GM18511 (cell line): ENCODE measurements around the gene SLC25A34.

Experiments used
- ATAC-seq: cut with Tn5 transposase; IDR thresholded peaks from one replicate; pipeline ENCODE4 v1.9.1; 2021; ENCODE audit warnings: mild to moderate bottlenecking, moderate library complexity; ENCODE audit not compliant: unreplicated experiment

The SLC25A34 gene

DNA sequence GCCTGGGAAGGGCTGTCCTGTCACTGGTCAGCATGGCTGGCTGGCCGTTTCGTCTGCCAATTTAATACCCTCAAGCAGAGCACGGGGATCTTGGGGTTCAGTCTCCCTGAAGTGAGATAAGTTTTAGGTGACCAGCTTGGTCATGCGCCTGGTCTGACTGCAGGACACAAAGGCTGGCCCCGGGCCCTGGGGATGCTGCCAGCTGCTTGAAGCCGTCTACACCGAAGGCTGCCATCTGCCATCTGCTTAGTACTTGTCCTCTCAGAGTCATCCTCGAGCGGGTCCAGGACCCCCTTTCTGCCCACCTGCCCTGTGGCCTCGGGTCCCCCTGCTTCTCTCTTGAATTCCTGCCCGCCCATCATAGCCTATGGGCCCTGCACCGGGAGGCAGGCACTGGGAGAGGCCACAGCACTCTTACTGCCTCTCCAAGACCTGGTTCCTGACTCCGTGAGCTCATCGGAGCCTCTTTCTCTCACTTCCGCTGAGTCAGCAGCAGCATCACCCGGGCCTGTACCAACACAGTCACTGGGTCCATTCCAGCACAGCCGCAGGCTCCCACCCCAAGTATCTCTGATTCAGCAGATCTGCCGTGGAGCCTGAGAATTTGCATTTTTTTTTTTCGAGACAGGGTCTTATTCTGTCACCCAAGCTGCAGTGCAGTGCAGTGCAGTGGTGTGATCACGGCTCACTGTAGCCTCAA, 29.6 kb downstream of the SLC25A34 start:
- no peak for ATAC-seq

DNA sequence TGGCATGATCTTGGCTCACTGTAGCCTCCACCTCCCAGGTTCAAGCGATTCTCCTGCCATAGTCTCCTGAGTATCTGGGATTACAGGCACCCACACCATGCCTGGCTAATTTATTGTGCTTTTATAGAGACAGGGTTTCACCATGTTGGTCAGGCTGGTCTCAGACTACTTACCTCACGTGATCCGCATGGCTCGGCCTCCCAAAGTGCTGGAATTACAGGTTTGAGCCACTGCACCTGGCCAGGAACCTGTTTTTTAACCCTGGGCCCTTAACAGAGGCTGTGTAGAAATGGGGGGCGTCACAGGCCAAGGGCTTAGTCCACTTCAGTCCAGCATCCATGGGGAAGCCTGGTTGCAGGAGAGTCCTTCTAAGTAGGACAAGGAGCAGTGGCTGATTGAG, 31.9 kb downstream of the SLC25A34 start:
- ATAC-seq = no peak

DNA sequence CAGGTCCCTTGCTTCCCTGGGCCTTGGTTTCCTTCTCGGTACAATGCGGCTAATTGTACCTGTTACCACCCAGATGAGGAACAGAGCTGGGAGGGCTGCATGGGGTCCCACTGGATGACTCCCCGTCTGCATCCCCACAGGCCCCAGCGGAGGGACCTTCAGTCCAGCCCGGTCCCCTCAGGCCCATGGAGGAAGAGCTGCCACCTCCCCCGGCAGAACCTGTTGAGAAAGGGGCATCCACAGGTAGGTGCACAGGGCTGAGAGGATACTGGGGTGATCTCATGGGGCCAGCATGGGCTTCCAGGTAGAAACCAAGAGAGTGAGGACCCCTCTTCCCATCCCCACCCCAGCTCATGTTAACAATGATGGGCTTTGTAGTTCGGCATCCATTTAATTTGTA, 32.3 kb downstream of the SLC25A34 start:
- ATAC-seq = no peak

DNA sequence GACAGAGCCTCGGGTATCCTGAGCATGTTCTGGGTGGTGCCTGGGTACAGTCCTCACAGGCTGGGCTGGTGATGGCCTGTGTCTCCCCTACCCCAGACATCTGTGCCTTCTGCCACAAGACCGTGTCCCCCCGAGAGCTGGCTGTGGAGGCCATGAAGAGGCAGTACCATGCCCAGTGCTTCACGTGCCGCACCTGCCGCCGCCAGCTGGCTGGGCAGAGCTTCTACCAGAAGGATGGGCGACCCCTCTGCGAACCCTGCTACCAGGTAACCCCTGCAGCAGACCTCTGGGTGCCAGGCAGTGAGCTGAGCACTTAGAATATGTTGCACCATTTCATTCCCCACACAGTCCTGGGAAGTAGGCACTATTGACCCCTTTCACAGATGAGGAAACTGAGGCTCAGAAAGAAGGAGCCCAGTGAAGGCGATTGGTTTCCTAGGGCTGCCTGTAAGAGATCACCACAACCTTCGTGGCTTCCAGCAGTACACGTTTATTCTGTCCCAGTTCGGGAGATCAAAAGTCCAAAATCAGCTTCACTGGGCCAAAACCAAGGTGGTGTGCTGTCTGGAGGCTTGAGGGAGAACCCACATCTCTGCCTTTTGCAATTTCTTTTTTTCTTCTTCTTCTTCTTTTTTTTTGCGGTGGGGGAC, 34.4 kb downstream of the SLC25A34 start:
- ATAC-seq = no peak

DNA sequence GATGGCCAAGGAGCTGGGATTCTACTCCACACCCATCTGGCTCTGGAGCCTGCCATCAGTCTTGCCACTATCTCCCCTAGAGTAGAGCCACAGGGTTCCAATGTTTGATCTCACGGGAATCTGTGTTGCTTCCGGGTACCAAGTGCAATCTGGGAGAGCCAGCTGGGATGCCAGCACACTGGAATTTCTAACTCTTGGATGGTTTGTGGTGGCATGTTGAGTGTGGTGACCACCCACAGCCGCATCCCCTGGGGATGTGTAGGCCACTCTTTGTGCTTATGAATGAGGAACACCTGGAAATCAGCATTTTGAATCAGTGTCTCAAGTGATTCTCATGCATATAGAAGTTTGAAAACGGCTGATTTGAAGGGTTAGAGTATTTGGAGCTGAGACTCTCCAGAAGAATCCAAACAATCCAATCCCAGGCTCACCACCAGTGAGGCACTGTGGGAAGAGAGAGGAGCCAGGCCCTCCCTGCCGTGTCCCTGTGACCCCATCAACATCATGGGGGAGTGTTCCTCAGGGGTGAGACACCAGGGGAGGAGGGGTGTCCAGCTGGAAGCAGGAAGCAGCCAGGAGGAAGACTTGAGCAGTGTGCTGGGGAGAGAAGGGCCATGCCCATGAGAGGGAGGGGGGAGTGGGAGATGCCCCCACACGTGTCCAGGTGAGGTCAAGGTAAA, 35.9 kb downstream of the SLC25A34 start:
- ATAC-seq = no peak

DNA sequence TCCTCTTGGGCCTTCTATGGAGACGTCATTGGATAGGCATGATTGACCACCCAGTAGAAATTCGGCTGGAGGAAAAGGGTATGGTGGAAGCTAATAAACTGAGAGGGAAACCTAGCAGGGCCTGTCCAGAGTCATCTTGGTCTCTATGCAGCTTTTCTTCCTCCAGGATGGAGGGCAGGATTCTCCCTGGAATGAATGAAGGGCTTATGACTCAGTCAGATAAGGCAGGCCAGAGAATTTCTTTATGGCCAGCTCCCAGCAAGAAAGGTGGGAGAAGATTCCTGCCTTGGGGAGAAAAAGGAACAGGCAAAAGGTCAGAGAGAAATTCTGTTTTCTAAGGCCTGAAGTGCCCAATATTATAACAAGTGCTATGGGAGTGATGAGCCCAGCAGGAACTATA, 39.6 kb downstream of the SLC25A34 start:
- no peak for ATAC-seq

DNA sequence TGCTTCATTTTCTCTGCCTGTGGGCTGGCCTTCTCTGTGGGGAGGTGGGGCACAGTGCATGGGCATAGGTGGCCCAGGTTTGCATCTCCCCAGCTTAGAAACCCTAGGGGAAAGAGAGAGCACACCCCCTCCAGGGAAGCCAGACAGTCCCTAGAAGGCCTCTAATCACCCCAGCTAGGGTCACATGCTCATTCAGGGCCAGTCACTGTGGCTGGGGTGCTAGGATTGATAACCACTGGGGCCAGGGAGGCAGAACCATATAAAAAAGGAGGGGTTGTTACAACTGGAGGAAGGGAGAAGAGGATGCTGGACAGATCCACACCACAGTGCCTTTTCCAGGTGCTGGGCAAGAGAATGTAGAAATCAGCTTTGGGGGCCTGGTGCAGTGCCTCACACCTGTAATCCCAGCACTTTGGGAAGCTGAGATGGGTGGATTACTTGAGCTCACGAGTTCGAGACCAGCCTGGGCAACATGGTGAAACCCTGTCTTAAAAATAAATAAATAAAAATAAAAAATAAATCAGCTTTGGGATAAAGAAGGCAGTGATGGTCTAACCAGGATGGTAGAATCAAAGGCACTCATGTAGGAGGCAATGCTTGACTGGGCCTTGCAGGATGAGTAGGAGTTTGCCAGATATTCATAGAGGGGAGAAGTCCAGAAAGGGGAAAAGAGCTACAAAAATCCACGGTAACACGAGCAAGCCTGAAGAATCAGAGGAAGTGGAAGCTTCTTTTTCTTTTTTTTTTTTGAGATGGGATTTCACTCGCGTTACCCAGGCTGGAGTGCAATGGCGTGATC, 42.0 kb downstream of the SLC25A34 start:
- ATAC-seq = no peak

DNA sequence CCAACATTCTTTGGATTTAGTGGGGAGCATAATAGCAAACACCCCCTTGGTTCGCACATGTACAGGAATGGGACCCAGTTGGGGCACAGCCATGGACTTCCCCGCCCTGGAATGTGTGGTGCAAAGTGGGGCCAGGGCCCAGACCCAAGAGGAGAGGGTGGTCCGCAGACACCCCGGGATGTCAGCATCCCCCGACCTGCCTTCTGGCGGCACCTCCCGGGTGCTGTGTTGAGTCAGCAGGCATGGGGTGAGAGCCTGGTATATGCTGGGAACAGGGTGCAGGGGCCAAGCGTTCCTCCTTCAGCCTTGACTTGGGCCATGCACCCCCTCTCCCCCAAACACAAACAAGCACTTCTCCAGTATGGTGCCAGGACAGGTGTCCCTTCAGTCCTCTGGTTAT, 49.6 kb downstream of the SLC25A34 start:
- ATAC-seq = no peak

DNA sequence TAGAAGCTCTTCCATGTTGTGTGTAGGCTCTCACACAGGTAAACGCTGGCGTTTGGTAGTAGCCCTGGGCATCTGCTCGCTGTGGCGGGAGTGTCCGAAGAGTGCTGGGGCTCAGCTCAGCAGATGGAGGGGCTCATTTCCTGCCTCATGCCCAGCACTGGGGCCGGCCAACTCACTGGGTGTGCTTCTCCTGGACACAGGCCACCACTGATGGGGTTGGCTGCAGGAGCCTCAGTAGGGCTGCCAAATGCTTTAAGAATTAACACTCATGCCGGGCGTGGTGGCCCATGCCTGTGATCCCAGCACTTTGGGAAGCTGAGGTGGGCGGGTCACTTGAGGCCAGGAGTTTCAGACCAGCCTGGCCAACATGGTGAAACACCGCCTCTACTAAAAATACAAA, 50.5 kb downstream of the SLC25A34 start:
- no peak for ATAC-seq

DNA sequence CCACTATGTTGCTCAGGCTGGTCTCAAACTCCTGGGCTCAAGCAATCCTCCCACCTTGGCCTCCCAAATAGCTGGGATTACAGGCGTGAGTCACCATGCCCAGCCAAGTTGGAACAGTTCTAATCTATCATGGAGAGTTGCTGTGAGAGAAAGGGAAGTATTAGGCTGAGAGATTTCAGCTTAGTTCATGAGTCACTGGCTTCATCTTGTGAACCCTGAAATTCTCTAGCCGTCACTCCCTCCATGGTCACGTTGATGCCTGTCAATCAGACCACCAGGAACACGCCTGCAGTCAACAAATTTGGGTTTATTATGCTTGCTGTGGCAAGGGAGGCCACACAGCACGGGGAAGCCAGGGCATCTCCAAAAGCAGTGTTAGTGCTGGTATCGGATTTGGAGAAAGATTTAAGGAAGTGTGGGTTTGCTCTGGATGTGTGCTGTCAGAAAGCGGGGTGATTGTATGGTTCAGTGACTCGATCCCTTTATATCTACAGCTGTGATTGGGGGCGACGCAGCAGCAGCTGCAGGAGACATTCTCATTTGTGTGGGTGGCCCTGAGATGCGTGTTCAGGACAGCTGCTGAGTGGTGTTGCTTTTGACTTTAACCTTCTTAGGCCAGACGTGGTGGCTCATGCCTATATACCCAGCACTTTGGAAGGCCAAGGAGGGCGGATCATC, 52.7 kb downstream of the SLC25A34 start:
- ATAC-seq = no peak
